NCI-H524 (cell line): ENCODE data around the gene PSMD13.
A peak's percentile ranks its signal among the peaks of the same experiment; 100 is the strongest.
"Not testable (repeated sequence)": the region's sequence is repeated elsewhere in the genome, so short reads cannot be mapped to it uniquely, and the experiment has no call there.

Source experiments
- DNase-seq, 2 experiments: peaks; one replicate each; lab custom pipeline; 2025; lab: John Stamatoyannopoulos, UW

Gene PSMD13

DNA sequence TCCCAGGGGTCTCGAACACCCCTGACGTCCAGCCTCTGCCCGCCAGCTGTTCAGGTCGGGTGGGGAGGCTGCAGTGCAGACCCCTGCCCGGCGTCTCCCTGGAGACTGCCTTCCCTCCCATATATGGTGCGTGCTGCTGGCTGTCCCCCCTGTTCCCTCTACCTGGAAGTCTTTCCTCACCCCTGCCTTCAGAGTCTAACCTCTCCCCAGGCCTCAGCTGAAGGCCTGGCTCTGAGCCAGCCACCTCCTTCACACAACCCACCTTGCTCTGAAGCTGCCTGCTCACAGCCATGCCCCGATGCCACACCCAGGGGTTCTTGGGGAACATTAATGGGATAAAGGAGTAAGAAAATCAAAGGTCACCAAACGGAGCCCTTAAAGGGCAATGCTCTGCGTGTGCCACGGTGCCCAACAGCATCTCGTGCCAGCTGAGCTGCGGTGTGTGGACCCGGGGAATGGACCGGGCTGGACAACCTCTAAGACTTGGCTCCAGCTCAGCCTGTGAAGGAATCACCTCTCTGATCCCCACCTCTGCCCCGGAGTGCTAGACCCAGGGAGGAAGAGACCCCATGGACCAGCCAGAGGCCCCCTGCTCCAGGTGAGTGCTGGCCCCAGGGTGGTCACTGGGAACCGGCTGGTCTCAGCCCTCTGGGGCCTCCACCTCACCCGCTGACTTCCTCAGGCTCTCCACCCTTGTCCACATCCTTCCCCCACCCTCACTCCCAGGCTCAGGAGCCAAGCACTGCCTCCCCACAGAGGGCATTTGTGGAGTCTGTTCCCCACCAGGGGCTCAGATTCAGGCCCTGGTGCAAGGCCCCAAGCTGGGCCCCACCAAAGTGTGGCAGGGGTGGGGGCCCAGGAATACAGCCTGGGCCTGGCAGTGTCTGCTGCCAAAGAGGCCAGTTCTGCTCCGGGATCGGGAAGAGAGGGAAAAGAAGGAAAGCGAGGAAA is 41.5 kb downstream of the PSMD13 start, which contains the start of gene NLRP6:
TSS of gene NLRP6 (plus strand) at position 407 of the 951 bp plus-strand sequence. CDS start at position 570, 163 bp downstream.
- DNase-seq, result no peak

DNA sequence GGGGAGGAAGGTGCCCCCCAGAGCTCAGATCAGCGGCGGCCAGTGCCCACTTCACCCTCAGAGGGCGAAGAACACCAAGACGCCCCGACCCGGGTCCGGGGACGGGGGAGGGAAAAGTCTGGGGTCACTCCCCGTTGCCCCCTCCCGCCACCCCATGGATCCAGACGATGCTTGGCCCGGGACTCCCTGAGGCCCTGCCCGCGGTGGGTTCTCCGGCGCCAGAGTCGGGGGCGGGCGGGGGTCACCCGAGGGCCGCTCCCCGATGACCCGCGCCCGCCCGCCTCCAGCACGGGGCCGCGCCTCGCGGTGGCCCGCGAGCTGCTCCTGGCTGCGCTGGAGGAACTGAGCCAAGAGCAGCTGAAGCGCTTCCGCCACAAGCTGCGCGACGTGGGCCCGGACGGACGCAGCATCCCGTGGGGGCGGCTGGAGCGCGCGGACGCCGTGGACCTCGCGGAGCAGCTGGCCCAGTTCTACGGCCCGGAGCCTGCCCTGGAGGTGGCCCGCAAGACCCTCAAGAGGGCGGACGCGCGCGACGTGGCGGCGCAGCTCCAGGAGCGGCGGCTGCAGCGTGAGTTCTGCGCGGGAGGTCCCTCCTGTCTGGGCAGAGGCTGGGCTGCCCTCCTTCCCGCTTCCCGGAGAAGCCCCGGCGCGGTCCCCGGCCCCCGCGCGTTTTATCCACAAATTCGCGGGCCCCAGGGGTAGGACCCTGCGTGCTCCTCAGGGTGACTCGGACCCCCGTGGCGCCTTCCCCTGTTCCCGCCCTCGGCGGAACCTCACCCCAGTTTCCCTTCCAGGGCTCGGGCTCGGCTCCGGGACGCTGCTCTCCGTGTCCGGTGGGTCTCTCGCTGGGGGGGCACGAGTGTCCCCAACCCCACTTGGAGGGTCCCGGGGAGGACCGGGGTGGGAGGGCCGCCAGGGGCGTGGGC is 42.5 kb downstream of the PSMD13 start:
- no peak for DNase-seq

DNA sequence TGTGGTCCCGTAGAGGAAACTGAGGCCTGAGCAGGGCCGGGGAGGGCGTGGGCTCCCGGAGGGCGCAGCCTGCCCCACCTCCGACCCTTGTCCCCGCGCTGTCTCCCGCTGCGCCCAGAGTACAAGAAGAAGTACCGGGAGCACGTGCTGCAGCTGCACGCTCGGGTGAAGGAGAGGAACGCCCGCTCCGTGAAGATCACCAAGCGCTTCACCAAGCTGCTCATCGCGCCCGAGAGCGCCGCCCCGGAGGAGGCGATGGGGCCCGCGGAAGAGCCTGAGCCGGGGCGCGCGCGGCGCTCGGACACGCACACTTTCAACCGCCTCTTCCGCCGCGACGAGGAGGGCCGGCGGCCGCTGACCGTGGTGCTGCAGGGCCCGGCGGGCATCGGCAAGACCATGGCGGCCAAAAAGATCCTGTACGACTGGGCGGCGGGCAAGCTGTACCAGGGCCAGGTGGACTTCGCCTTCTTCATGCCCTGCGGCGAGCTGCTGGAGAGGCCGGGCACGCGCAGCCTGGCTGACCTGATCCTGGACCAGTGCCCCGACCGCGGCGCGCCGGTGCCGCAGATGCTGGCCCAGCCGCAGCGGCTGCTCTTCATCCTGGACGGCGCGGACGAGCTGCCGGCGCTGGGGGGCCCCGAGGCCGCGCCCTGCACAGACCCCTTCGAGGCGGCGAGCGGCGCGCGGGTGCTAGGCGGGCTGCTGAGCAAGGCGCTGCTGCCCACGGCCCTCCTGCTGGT is 43.4 kb downstream of the PSMD13 start:
- no peak for DNase-seq

DNA sequence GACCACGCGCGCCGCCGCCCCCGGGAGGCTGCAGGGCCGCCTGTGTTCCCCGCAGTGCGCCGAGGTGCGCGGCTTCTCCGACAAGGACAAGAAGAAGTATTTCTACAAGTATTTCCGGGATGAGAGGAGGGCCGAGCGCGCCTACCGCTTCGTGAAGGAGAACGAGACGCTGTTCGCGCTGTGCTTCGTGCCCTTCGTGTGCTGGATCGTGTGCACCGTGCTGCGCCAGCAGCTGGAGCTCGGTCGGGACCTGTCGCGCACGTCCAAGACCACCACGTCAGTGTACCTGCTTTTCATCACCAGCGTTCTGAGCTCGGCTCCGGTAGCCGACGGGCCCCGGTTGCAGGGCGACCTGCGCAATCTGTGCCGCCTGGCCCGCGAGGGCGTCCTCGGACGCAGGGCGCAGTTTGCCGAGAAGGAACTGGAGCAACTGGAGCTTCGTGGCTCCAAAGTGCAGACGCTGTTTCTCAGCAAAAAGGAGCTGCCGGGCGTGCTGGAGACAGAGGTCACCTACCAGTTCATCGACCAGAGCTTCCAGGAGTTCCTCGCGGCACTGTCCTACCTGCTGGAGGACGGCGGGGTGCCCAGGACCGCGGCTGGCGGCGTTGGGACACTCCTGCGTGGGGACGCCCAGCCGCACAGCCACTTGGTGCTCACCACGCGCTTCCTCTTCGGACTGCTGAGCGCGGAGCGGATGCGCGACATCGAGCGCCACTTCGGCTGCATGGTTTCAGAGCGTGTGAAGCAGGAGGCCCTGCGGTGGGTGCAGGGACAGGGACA is 44.1 kb downstream of the PSMD13 start:
- DNase-seq, result no peak

DNA sequence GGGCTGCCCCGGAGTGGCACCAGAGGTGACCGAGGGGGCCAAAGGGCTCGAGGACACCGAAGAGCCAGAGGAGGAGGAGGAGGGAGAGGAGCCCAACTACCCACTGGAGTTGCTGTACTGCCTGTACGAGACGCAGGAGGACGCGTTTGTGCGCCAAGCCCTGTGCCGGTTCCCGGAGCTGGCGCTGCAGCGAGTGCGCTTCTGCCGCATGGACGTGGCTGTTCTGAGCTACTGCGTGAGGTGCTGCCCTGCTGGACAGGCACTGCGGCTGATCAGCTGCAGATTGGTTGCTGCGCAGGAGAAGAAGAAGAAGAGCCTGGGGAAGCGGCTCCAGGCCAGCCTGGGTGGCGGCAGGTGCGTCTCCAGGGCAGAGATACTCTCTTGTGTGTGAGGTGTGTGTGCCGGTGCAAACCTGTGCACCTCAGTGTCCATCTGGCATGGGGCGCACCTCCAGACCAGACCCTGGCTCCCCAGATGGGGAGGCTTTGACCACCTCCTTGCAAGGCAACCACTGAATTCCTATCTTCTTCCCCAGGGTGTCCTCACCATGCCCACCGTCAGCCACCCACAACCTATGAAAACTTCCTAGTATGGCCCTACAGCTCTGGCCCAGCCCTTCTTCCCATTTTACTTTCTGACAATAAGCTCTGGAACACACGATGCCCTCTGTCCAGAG is 44.8 kb downstream of the PSMD13 start:
- DNase-seq, result no peak

DNA sequence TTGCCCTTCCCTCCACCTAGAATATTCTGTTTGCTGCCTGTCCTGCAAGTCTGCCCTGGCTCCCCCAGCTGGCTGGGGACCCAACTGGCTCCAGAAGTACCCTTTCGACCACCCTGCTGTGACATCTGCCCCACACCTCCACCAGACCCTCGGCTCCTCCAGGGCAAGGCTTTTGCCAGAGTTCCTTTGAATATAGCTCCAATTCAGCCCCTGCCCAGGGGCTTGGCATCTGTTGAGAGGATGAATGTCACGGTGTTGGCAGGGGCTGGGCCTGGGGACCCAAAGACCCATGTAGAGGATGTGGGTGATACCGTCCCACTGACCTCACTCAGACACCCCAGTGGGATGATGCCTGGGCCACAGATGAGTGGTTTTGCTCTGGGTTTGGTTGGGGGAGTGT is 45.4 kb downstream of the PSMD13 start:
- no peak for DNase-seq

DNA sequence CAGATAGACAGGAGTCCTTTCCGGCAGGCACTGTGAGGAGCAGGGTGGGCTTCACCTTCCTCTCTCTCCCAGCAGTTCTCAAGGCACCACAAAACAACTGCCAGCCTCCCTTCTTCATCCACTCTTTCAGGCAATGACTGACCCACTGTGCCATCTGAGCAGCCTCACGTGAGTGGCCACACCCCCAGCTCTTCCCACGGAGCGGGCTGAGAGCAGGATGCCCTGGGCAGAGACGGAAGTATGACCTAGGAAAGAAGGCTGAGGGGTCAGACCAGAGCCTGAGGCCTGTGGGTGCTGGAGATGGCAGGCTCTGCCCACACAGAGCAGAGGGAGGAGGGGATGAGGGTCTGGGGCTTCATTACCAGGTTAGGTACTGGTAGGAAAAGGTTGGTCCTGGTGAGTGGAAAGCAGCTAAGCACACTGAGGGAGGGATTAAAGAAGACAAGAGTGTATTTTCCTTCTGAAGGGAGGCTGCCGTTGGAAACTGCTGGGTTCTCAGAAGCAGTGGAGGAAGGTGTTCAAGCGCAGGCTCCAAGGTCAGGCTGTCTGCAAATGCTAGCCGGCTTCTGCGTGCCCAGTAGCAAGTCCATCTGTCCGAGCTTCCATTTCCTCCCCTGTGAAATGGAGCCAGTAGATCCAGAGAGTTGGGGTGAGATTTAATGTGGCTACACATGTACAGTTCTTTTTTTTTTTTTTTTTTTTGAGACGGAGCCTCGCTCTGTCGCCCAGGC is 46.0 kb downstream of the PSMD13 start:
- no peak for DNase-seq

DNA sequence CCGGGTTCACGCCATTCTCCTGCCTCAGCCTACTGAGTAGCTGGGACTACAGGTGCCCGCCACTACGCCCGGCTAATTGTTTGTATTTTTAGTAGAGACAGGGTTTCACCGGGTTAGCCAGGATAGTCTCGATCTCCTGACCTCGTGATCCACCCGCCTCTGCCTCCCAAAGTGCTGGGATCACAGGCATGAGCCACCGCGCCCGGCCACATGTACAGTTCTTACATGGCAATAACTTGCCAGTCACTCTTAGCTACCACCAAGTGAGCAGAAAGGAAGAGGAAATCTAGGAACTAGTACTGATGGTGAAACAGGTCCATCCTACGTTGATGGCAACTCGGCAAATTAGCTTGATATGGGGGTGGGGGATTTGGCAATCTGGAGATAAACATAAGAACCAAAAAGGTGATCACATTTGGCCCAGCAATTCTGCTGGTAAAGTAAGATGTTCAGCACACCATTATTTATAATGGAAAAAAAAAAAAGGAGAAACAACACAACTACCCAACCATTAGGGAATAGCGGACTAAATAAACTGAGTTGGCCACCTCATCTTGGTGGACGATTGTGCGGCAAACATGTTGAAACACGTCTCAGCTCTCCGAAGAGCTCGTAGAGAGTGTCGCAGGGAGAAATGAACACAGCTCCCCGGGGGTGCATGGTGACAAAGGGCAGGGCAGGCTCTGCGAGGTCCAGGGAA is 46.8 kb downstream of the PSMD13 start:
- DNase-seq, result no peak

DNA sequence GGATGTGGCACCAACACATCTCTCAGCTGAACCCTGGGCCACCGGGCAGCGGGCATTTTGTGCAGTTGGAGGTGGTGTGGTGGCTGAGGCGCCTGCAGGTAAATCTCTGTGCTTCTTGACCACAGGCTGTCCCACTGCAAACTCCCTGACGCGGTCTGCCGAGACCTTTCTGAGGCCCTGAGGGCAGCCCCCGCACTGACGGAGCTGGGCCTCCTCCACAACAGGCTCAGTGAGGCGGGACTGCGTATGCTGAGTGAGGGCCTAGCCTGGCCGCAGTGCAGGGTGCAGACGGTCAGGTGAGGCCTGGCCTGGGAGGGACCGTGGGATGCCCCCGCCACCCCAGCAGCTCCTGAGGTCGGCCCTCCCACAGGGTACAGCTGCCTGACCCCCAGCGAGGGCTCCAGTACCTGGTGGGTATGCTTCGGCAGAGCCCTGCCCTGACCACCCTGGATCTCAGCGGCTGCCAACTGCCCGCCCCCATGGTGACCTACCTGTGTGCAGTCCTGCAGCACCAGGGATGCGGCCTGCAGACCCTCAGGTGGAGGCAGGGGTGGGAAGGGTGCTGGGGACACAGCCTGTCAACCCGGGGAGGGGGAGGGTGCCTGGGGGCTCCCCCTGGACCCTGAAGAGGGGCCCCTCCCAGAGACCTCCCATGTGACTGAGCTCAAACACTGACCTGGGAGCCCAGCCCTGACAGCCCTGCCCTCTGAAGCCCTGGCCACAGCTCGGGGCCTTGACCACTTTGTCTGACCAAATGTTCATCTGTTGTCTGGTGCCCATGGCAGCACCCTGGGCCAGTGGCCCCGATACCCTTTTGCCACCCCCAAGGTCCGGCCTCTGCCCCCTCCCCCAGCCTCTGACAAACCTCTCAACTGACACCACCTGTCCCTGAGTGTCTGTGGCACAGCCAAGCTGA is 47.6 kb downstream of the PSMD13 start:
- no peak for DNase-seq

DNA sequence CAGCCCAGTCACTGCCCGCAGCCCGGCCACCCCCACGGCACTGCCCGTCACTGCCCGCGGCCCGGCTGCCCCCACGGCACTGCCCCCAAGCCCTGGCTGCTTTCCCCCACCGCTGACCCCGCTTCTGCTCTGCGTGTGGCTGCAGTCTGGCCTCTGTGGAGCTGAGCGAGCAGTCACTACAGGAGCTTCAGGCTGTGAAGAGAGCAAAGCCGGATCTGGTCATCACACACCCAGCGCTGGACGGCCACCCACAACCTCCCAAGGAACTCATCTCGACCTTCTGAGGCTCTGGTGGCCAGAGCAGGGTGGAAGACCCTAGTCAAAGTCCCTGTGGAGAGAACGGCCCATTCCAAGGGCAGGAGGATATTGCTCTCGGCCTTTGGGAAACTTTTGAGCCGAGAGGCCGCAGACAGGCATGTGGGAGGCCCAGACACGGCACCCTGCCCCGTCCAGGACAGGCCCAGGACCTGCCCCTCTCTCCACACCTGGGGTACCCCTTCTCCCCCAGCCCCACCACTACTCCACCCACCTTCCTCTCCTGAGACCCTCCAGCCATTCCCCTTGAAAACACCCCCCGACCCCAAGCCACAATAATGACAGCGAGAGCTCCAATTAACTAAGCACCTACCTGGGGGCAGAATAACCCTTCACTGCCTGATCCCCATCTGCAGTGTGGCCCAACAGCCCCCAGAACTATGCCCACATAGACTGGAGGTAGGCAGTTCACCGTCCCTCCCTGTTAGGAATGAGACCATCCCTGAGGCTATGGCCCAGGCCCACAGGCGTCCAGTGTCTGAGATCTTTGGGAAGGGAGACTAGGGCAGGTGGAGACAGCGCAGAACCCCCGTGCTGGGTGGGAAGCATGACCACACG is 48.5 kb downstream of the PSMD13 start:
- no peak for DNase-seq

DNA sequence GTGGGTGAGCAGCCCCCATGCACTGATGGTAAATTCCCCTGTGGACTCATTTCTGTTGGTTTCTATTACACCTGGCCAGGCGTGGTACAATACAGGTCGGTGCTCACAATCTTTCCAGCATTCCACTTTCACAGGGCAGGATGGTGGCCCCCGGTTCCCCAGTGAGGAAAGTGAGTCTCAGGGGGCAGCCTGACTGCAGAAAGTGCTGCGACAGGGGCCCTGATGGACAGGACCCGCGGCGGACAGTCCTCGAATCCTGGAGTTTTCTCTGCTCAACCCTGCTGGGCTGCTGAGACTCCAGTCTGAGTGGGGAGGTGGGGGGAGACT is 49.1 kb downstream of the PSMD13 start:
- no peak for DNase-seq

DNA sequence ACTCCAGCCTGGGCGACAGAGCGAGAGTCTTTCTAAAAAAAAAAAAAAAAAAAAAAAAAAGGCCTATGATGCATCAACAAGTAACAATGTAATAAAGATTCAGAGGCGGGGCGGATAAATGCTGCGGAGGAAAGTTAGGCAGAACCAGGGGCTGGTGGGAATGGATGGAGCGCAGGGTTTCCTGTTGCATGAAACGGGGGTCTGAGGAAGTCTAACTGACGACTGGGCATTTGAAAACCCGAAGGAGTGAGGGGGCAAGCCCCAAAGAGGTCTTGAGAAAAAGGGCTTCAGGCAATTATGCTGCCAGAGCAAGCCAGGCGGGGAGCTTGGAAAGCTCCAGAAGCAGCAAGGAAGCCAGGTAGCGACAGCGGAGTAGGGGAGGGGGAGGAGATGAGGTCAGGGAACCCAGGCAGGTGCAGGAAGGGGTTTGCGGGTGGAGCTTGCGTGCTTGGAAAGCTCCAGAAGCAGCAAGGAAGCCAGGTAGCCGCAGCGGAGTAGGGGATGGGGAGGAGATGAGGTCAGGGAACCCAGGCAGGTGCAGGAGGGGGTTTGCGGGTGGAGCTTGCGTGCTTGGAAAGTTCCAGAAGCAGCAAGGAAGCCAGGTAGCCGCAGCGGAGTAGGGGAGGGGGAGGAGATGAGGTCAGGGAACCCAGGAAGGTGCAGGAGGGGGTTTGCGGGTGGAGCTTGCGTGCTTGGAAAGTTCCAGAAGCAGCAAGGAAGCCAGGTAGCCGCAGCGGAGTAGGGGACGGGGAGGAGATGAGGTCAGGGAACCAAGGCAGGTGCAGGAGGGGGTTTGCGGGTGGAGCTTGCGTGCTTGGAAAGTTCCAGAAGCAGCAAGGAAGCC is 50.4 kb downstream of the PSMD13 start:
- DNase-seq, result not testable (repeated sequence)

DNA sequence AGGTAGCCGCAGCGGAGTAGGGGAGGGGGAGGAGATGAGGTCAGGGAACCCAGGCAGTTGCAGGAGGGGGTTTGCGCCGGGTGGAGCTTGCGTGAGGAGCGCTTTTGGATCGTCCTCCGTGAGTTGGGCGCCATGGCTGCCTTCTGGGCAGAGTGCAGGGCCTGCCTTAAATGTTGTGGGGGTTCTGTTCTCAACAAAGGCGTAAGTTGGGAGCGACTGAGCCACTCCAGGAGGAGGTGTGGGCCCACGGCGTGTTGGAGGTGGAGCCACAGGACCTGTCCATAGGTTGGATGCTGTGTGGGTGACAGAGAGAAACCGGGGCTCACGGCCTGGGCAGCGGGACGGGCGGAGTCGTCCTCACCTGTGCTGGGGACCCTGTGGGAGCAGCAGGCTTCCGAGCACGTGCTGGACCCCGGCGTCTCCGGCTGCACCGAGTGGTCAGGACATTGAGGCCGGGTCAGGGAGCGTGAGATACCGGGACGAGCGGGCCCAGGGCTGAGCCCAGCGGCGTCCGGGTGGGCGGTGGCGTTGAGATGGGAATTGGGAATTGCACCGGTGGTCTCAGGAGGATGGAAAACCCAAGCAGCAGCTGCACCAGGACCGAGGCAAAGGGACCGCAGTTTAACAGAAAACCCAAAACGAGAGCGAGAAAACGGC is 51.2 kb downstream of the PSMD13 start:
- DNase-seq, result no peak

DNA sequence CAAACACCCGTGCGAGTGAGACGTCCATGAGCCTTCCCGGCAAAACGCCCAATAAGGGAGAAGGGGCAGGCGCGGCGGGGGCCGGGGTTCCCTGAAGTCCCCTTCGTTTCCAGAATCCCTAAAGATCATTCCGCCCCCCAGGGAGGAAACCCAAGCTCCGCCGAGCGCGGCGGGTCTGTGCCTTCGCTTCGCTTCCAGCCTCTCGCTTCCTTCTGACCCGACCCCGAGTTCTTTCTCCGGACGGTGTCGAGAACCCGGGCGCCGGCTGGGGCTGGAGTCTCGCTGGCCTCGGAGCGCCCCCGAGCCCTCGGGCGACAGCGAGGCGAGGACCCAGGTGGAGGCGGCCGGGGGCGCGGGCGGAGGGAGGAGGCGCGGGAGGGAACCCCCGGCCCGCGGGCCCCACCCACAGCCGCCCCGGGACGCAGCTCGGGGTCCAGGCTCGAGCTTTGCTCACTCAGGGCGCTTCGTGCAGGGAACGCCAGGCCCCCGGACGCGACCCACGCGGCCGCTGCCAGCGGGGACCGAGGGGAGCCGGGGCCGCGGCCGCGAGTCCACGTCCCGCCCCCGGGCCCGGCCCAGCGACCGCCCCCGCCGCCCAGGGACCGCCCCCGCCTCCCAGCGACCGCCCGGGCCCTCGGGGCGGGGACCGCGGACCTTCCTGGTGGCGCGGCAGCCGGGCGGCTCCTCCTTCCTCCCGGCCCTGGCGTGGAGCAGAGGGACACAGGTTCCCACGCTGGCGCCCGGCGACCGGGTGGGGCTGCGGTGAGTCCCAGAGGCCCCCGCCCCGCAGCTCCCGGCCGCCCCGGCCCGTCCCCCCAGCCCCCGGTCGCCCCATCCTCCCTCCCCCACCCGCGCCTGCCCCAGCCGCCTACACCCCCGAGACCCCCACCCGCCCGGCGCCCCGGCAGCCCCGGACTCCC is 52.0 kb downstream of the PSMD13 start, which contains the start of gene PGGHG:
TSS of gene PGGHG (plus strand) at position 649 of the 920 bp plus-strand sequence. CDS start 691 bp downstream, outside the sequence.
- peak in 1 of 2 experiments; percentile 22 for DNase-seq

DNA sequence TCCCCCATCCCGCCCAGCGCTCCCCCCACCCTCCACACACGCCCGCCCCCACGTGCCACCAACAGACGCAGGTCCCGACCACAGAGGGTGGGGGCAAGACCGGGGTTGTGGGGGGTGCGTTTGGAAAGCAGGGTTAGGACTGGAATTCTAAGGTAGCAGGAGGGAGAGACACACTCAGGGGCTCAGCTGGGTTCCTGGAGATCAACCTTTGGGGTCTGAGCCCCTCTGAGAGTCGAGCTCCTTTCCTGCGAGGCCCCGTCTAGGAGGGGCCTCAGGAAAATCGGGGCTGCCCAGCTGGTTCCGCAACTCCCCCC is 52.6 kb downstream of the PSMD13 start:
- no peak for DNase-seq
